ENCODE results near the gene CFAP206. TPM values are rescaled to one million over a fixed set of nuclear protein-coding genes. Genes with fewer than 3 reads are reported as not detected.

Gene CFAP206
- total RNA-seq, 1 donor from 2014 or later = 0.40 TPM

- TF ChIP-seq, protein P1, sequence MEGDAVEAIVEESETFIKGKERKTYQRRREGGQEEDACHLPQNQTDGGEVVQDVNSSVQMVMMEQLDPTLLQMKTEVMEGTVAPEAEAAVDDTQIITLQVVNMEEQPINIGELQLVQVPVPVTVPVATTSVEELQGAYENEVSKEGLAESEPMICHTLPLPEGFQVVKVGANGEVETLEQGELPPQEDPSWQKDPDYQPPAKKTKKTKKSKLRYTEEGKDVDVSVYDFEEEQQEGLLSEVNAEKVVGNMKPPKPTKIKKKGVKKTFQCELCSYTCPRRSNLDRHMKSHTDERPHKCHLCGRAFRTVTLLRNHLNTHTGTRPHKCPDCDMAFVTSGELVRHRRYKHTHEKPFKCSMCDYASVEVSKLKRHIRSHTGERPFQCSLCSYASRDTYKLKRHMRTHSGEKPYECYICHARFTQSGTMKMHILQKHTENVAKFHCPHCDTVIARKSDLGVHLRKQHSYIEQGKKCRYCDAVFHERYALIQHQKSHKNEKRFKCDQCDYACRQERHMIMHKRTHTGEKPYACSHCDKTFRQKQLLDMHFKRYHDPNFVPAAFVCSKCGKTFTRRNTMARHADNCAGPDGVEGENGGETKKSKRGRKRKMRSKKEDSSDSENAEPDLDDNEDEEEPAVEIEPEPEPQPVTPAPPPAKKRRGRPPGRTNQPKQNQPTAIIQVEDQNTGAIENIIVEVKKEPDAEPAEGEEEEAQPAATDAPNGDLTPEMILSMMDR (conservative IDR thresholded peaks at IDR 0.05; ENCODE audit: low read depth, low read length) = no peak
Measured at GRCh38 chr6:87504441-87504840, 96.7 kb downstream of the CFAP206 start.

More at GRCh38 chr6:87504441-87504840, 96.7 kb downstream of the CFAP206 start:
- H3K4me3 ChIP-seq (ENCODE audit: low read depth, low read length) = no peak overlapping the region
- DNase-seq (ENCODE audit: low read depth) = no peak

Other genes with a start within 250 kb of the CFAP206 start
- gene SMIM8, start 85.4 kb upstream of the CFAP206 start, total RNA-seq = 2.5 and 2.7 TPM in 2 replicates
- not detected in 2 replicates for gene GJB7, start 78.7 kb upstream of the CFAP206 start, total RNA-seq
- 0.58 TPM in 1 of 2 replicates, not detected in the other for gene C6orf163, start 63.2 kb upstream of the CFAP206 start, total RNA-seq
- gene SLC35A1, start 65.0 kb downstream of the CFAP206 start, total RNA-seq = 9.5 and 10.5 TPM in 2 replicates
- 15.8 and 27.5 TPM in 2 replicates for gene RARS2, start 182.0 kb downstream of the CFAP206 start, total RNA-seq
- gene ORC3, start 182.2 kb downstream of the CFAP206 start, total RNA-seq = 28.4 and 29.7 TPM in 2 replicates